Neural cell (in vitro differentiated cells): Measurements from ENCODE around the gene ANKRD39. TPM values are rescaled to one million over a fixed set of nuclear protein-coding genes. Genes with fewer than 3 reads are reported as not detected.

Source experiments
- H2AFZ ChIP-seq: fragments of 200-600, 300-800 bp; sonication (generic), shearing (Covaris generic); 2 replicates; pipeline ENCODE4 v1.6.0; 2014; ENCODE audit warnings: low read depth, mild to moderate bottlenecking, antibody characterized with exemption, low read length, moderate library complexity
- H3F3A ChIP-seq: fragments of 200-600 bp; shearing (Covaris generic); 2 replicates; pipeline ENCODE4 v1.6.1; 2016; ENCODE audit warnings: mild to moderate bottlenecking, moderate library complexity, mixed read lengths, antibody characterized with exemption, low read length; ENCODE audit not compliant: insufficient read depth, poor library complexity, severe bottlenecking
- H3K27ac ChIP-seq: fragments of 200-600, 300-800 bp; sonication (generic), shearing (Covaris generic); 2 replicates; pipeline ENCODE4 v1.5.1; 2014; ENCODE audit warnings: mild to moderate bottlenecking, low read length, moderate library complexity
- H3K27me3 ChIP-seq: fragments of 300-800, 200-600 bp; sonication (generic), shearing (Covaris generic); 2 replicates; pipeline ENCODE4 v1.6.0; 2014; ENCODE audit warnings: mild to moderate bottlenecking, low read depth, low read length, moderate library complexity; ENCODE audit not compliant: insufficient read depth
- H3K36me3 ChIP-seq: fragments of 300-800, 200-600 bp; sonication (generic), shearing (Covaris generic); 2 replicates; pipeline ENCODE4 v1.5.1; 2014; ENCODE audit warnings: mild to moderate bottlenecking, antibody characterized with exemption, low read length, moderate library complexity; ENCODE audit not compliant: insufficient read depth
- H3K4me2 ChIP-seq: fragments of 300-800, 200-600 bp; sonication (generic), shearing (Covaris generic); 2 replicates; pipeline ENCODE4 v1.6.0; 2014; ENCODE audit warnings: mild to moderate bottlenecking, low read length
- H3K4me3 ChIP-seq: fragments of 300-800, 200-600 bp; sonication (generic), shearing (Covaris generic); 2 replicates; pipeline ENCODE4 v1.5.1; 2014; ENCODE audit warnings: mild to moderate bottlenecking, low read length, moderate library complexity
- H3K79me2 ChIP-seq: fragments of 200-600 bp; shearing (Covaris generic); replicated peaks from 2 replicates; pipeline ENCODE4 v1.6.0; 2014; ENCODE audit warnings: mild to moderate bottlenecking, low read length, moderate library complexity; ENCODE audit not compliant: insufficient read depth
- H3K9ac ChIP-seq: fragments of 300-800, 200-600 bp; sonication (generic), shearing (Covaris generic); 2 replicates; pipeline ENCODE4 v1.6.1; 2016; ENCODE audit warnings: mild to moderate bottlenecking, low read length, mixed read lengths
- H3K9me2 ChIP-seq: fragments of 200-600 bp; shearing (Covaris generic); 2 replicates; pipeline ENCODE4 v1.6.1; 2016; ENCODE audit warnings: mild to moderate bottlenecking, low read length, mixed read lengths; ENCODE audit not compliant: insufficient read depth
- H3K9me3 ChIP-seq: fragments of 200-600, 300-800 bp; sonication (generic), shearing (Covaris generic); 2 replicates; pipeline ENCODE4 v1.6.1; 2016; ENCODE audit warnings: mild to moderate bottlenecking, mixed run types, low read length, moderate library complexity, mixed read lengths
- H4K20me1 ChIP-seq: fragments of 200-600 bp; shearing (Covaris generic); 2 replicates; pipeline ENCODE4 v1.6.1; 2016; ENCODE audit warnings: mild to moderate bottlenecking, mixed run types; ENCODE audit not compliant: insufficient read depth
- CTCF ChIP-seq: fragments of 450-650 bp; IDR thresholded peaks from 2 replicates; pipeline ENCODE4 v1.5.1; 2014; ENCODE audit warnings: antibody characterized with exemption, mild to moderate bottlenecking, moderate library complexity; ENCODE audit not compliant: poor library complexity, severe bottlenecking
- EP300 ChIP-seq: fragments of 450-650 bp; conservative IDR thresholded peaks from 2 replicates; pipeline ENCODE4 v1.6.1; 2014; ENCODE audit warnings: antibody characterized with exemption, mild to moderate bottlenecking, moderate library complexity; ENCODE audit not compliant: poor library complexity, severe bottlenecking
- EZH2 ChIP-seq: fragments of 200-600, 300-800 bp; shearing (Covaris generic), sonication (generic); IDR thresholded peaks from 2 replicates; pipeline ENCODE4 v1.6.1; 2014; ENCODE audit warnings: antibody characterized with exemption, low read length, borderline replicate concordance, mild to moderate bottlenecking; ENCODE audit not compliant: insufficient read depth, poor library complexity, severe bottlenecking
- MXI1 ChIP-seq: fragments of 450-650 bp; conservative IDR thresholded peaks from 2 replicates; pipeline ENCODE4 v1.6.1; 2014; ENCODE audit warnings: antibody characterized with exemption, mild to moderate bottlenecking; ENCODE audit not compliant: poor library complexity, severe bottlenecking
- POLR2AphosphoS5 ChIP-seq: IDR thresholded peaks from 2 replicates; pipeline ENCODE4 v1.6.1; 2012
- RAD21 ChIP-seq: fragments of 450-650 bp; conservative IDR thresholded peaks from 2 replicates; pipeline ENCODE4 v1.6.1; 2014; ENCODE audit warnings: antibody characterized with exemption, mild to moderate bottlenecking, moderate library complexity
- REST ChIP-seq: IDR thresholded peaks from 2 replicates; pipeline ENCODE4 v1.6.1; 2012; ENCODE audit warnings: borderline replicate concordance
- SMC3 ChIP-seq: fragments of 450-650 bp; conservative IDR thresholded peaks from 2 replicates; pipeline ENCODE4 v1.6.1; 2014; ENCODE audit warnings: antibody characterized with exemption, mild to moderate bottlenecking, moderate library complexity; ENCODE audit not compliant: poor library complexity
- TAF1 ChIP-seq: IDR thresholded peaks from 2 replicates; pipeline ENCODE4 v1.6.1; 2012; ENCODE audit warnings: low read depth
- polyA plus RNA-seq: library from polyadenylated mRNA; depleted of rRNA; stranded (reverse); fragments of >200 nt; gene quantifications from 2 replicates; pipeline ENCODE4 v1.2.3, GENCODE V29; 2014

Gene ANKRD39
- polyA plus RNA-seq, 1 donor from 2014 or later, result 30.7 TPM

GRCh38 chr2:96859681-96860064 lies 1.9 kb upstream of the ANKRD39 start (continued):
- TF ChIP-seq EZH2 (no peak), SMC3 (no peak)

- Histone ChIP-seq H2AFZ (no peak overlapping the region), H3K79me2 (peaks cover 26% of the 10 kb centered on the region), H3K9ac (peak overlapping the region; percentile 67)
These were observed 1.4 kb upstream of the ANKRD39 start for GRCh38 chr2:96859099-96859649.

More at GRCh38 chr2:96859099-96859649, 1.4 kb upstream of the ANKRD39 start:
- Histone ChIP-seq H3F3A (peaks cover 3% of the 10 kb centered on the region), H4K20me1 (no peaks in the 10 kb centered on the region), H3K4me3 (peak overlapping the region; percentile 99), H3K9me2 (no peaks in the 10 kb centered on the region), H3K36me3 (no peaks in the 10 kb centered on the region), H3K27me3 (no peaks in the 10 kb centered on the region), H3K9me3 (no peaks in the 10 kb centered on the region), H3K27ac (no peak overlapping the region), H3K4me2 (no peak overlapping the region)
- TF ChIP-seq TAF1 (no peak), CTCF (no peak), SMC3 (no peak), EZH2 (no peak), REST (no peak), MXI1 (no peak), RAD21 (no peak), EP300 (no peak), POLR2AphosphoS5 (no peak)
